ENCODE results near the gene NRIP3.

The NRIP3 gene

DNA sequence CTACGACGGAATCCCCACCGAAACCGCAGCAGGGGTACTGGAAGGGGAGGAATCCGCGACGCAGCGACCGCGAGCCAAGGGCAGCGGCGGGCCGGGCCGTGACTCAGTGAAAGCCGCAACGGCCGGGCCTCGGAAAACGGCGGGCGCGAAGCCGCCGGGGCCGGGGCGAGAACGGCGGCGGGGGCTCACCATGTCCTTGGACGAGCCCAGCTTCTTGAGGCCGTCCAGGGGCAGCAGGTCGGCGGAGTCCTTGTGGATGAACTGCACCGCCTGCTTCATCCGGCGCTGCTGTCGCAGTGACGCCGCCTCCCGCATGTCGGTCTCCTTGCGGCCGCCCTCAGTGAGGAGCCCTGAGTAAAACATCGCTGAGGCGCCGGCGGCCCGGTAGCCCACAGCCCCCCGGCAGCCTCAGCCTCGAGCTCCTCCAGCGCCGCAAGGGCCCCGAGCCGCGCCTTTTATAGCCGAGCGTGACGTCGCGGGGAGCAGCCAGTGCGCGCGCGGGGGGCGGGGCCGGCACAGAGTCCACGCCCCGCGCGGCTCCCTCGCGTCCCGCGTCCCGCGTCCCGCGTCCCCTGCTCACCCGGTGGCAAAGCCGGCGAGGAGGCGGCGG lies at the start of gene NRIP3:
TSS of gene NRIP3 (minus strand) at position 429 of the 610 bp plus-strand sequence. CDS start at position 363, 66 bp downstream.
- Histone ChIP-seq H4K20me1 (ENCODE audit: insufficient read depth, low read length) (no peaks in the 10 kb centered on the region), H3K4me1 (ENCODE audit: low read length) (no peaks in the 10 kb centered on the region), H3K4me2 (ENCODE audit: low read length) (no peak within 1 kb of the TSS), H3K79me2 (ENCODE audit: low read length) (no peaks in the 10 kb centered on the region), H3K36me3 (replicated peaks; ENCODE audit: low read depth, low read length) (no peaks in the 10 kb centered on the region), H3K27me3 (ENCODE audit: low read depth, low read length) (peaks cover 5% of the 10 kb centered on the region; the same call in 1 of the 2 replicates), H2AFZ (ENCODE audit: low read depth, low read length) (no peak within 1 kb of the TSS), H3K9ac (ENCODE audit: low read length) (no peak within 1 kb of the TSS), H3K4me3 (ENCODE audit: low read length) (no peak within 1 kb of the TSS), H3K27ac (ENCODE audit: low read length) (no peak within 1 kb of the TSS), H3K9me3 (ENCODE audit: insufficient read depth, low read length) (no peaks in the 10 kb centered on the region)
- TF ChIP-seq, protein P1, sequence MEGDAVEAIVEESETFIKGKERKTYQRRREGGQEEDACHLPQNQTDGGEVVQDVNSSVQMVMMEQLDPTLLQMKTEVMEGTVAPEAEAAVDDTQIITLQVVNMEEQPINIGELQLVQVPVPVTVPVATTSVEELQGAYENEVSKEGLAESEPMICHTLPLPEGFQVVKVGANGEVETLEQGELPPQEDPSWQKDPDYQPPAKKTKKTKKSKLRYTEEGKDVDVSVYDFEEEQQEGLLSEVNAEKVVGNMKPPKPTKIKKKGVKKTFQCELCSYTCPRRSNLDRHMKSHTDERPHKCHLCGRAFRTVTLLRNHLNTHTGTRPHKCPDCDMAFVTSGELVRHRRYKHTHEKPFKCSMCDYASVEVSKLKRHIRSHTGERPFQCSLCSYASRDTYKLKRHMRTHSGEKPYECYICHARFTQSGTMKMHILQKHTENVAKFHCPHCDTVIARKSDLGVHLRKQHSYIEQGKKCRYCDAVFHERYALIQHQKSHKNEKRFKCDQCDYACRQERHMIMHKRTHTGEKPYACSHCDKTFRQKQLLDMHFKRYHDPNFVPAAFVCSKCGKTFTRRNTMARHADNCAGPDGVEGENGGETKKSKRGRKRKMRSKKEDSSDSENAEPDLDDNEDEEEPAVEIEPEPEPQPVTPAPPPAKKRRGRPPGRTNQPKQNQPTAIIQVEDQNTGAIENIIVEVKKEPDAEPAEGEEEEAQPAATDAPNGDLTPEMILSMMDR (IDR thresholded peaks at IDR 0.05; ENCODE audit: low read depth, low read length) = no peak
- no peak for TF ChIP-seq EZH2phosphoT487 (IDR thresholded peaks at IDR 0.05; ENCODE audit: low read depth)

DNA sequence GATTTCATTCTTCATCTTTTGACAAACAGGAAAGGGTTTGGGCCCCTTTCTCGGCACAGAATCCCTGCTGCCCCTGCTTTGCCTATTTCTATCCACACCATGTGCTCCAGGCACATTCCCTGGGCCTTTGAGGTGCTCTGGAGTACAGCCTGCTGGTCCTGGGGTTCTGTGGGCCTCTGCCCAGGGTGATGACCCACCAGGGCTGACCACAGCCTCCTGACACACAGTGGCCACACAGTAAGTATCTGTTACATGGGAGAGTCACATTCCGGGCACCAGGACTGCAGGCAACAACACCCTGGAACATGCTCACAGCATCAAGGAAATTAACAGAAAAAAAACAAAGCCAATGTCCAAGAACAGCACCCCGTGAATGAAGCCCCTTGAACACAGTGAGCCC lies 48.5 kb upstream of the NRIP3 start:
- Histone ChIP-seq H3K9me3 (ENCODE audit: insufficient read depth, low read length) (no peaks in the 10 kb centered on the region), H3K27ac (ENCODE audit: low read length) (no peak overlapping the region), H2AFZ (ENCODE audit: low read depth, low read length) (no peak overlapping the region), H3K79me2 (ENCODE audit: low read length) (no peaks in the 10 kb centered on the region), H3K4me1 (ENCODE audit: low read length) (no peaks in the 10 kb centered on the region), H3K27me3 (ENCODE audit: low read depth, low read length) (peaks cover 6% of the 10 kb centered on the region), H3K9ac (ENCODE audit: low read length) (no peak overlapping the region), H3K36me3 (replicated peaks; ENCODE audit: low read depth, low read length) (no peaks in the 10 kb centered on the region), H4K20me1 (ENCODE audit: insufficient read depth, low read length) (no peaks in the 10 kb centered on the region), H3K4me2 (ENCODE audit: low read length) (no peak overlapping the region), H3K4me3 (ENCODE audit: low read length) (no peak overlapping the region)
- no peak for TF ChIP-seq EZH2phosphoT487 (IDR thresholded peaks at IDR 0.05; ENCODE audit: low read depth)
- TF ChIP-seq, protein P1 (IDR thresholded peaks at IDR 0.05; ENCODE audit: low read depth, low read length) = no peak

DNA sequence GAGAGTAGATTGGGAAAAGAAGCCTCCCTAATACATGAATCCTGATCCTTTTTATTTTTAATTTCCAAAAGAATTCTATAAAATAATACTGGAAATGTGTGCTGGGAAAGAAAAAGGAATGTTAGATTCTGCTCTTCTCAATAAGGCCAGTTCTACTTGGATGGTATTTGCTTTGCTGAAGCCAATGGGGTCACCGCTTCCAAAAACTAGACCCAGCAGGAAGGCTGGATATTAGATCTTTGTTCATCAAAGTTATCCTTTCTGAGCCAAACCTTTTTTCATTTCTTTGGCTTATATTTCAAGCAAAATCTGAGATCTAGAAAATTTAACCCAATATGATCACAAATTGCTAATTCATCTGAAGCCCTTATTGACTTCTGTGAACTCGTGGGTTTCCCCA lies 46.2 kb upstream of the NRIP3 start:
- no peaks in the 10 kb centered on the region for H3K79me2 ChIP-seq (ENCODE audit: low read length)
- no peak overlapping the region for H3K27ac ChIP-seq (ENCODE audit: low read length)
- H4K20me1 ChIP-seq (ENCODE audit: insufficient read depth, low read length) = no peaks in the 10 kb centered on the region
- H2AFZ ChIP-seq (ENCODE audit: low read depth, low read length) = no peak overlapping the region
- no peaks in the 10 kb centered on the region for H3K27me3 ChIP-seq (ENCODE audit: low read depth, low read length)
- no peak overlapping the region for H3K9ac ChIP-seq (ENCODE audit: low read length)
- no peaks in the 10 kb centered on the region for H3K36me3 ChIP-seq (replicated peaks; ENCODE audit: low read depth, low read length)
- no peaks in the 10 kb centered on the region for H3K9me3 ChIP-seq (ENCODE audit: insufficient read depth, low read length)
- no peak overlapping the region for H3K4me2 ChIP-seq (ENCODE audit: low read length)
- H3K4me1 ChIP-seq (ENCODE audit: low read length) = no peaks in the 10 kb centered on the region
- H3K4me3 ChIP-seq (ENCODE audit: low read length) = no peak overlapping the region
- TF ChIP-seq EZH2phosphoT487 (IDR thresholded peaks at IDR 0.05; ENCODE audit: low read depth) = no peak
- TF ChIP-seq, protein P1 (IDR thresholded peaks at IDR 0.05; ENCODE audit: low read depth, low read length) = no peak

DNA sequence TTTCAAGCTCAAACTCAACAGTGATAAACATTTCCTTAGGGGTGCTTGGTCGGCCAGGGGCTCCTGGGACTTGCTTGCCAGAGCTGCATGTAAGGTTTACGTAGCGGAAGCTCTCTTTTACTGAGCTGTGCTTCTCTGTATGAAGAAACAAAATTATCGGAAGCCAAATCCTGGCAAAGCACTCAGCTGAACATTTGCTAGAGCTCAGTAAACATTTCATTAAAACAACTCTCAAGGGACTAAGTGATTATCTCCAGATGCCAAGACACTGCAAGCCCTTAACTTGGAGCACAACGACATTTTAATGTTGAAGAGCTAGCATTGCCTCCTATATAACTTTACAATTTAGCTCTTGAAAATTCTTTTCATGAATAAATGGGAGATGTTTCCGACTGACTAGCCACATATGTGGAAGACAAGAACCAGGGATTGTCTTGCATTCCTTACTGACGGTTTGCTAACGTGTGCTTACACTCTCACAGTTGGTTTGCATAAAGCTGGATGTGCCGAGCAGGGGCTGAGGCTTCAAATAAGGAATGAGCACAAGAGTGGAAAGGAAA lies 44.2 kb upstream of the NRIP3 start:
- Histone ChIP-seq H3K27me3 (ENCODE audit: low read depth, low read length) (no peaks in the 10 kb centered on the region), H3K4me1 (ENCODE audit: low read length) (no peaks in the 10 kb centered on the region), H3K9me3 (ENCODE audit: insufficient read depth, low read length) (no peaks in the 10 kb centered on the region), H4K20me1 (ENCODE audit: insufficient read depth, low read length) (no peaks in the 10 kb centered on the region), H3K9ac (ENCODE audit: low read length) (no peak overlapping the region), H3K79me2 (ENCODE audit: low read length) (no peaks in the 10 kb centered on the region), H3K4me2 (ENCODE audit: low read length) (no peak overlapping the region), H3K27ac (ENCODE audit: low read length) (no peak overlapping the region), H2AFZ (ENCODE audit: low read depth, low read length) (no peak overlapping the region), H3K4me3 (ENCODE audit: low read length) (no peak overlapping the region), H3K36me3 (replicated peaks; ENCODE audit: low read depth, low read length) (no peaks in the 10 kb centered on the region)
- TF ChIP-seq, protein P1 (IDR thresholded peaks at IDR 0.05; ENCODE audit: low read depth, low read length) = no peak
- TF ChIP-seq EZH2phosphoT487 (IDR thresholded peaks at IDR 0.05; ENCODE audit: low read depth) = no peak

Measured in OCI-LY3 (cell line).